ENCODE results near the gene BTNL9.
"Not testable (repeated sequence)": the region's sequence is repeated elsewhere in the genome, so short reads cannot be mapped to it uniquely, and the experiment has no call there.

Gene BTNL9

DNA sequence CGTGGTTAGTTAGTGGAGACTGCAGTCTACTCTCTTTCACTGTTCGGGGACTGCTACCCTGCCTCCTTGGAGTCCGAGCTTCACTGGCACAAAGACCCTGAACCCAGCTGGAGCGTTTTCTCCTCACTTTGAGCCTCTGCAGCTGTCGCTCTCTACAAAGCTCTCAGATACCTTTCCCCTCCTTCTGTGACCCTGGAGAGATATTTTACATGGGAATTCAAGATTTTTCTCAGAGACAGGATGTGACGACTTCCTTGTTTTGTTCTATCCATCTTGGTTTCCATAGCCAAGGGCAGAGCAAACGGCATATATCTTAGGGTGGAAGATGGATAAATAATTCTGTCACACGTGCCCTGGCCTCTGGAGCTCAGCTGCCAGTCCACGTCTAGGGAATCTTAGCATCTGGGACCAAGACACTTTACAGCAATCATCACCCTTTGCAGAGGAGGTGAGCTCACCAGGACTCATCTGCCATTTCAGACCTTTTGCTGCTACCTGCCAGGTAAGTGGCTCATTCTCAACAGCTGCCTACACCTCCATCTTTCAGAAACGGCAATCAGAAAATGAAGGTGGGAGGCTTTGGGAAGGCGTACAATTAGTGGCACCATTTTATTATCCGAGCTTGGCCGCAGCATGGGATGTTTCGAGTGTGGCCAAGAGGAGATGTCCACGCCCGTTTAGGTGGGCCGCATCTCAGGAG, at the start of gene BTNL9:
Gene BTNL9 (plus strand): TSS at position 336 of the 700 bp plus-strand sequence. CDS start 5,224 bp downstream, outside the sequence.
- no peak within 1 kb of the TSS for H3K4me3 ChIP-seq (ENCODE audit: low read depth, low read length)
- TF ChIP-seq, protein P1, sequence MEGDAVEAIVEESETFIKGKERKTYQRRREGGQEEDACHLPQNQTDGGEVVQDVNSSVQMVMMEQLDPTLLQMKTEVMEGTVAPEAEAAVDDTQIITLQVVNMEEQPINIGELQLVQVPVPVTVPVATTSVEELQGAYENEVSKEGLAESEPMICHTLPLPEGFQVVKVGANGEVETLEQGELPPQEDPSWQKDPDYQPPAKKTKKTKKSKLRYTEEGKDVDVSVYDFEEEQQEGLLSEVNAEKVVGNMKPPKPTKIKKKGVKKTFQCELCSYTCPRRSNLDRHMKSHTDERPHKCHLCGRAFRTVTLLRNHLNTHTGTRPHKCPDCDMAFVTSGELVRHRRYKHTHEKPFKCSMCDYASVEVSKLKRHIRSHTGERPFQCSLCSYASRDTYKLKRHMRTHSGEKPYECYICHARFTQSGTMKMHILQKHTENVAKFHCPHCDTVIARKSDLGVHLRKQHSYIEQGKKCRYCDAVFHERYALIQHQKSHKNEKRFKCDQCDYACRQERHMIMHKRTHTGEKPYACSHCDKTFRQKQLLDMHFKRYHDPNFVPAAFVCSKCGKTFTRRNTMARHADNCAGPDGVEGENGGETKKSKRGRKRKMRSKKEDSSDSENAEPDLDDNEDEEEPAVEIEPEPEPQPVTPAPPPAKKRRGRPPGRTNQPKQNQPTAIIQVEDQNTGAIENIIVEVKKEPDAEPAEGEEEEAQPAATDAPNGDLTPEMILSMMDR (IDR thresholded peaks at IDR 0.05; ENCODE audit: borderline replicate concordance, insufficient read depth, low read depth, low read length): no peak

DNA sequence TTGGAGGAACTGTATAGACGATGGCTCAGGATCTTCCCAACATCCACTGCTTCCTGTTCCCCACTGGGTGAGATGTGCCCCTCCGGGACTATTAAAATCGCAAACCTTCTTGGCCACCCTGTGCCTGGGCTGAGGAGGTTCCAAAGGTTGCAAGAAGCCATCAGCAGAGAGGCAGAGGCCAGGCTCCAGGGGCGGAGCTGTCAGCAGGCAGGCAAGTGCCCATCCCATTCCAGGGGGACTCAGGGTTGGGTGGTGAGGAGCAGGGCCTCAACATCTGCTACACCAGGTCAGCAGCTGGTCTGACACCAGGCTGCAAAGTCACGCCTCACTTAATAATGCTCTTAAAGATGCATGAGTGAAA, 49.2 kb upstream of the BTNL9 start:
- TF ChIP-seq, protein P1 (IDR thresholded peaks at IDR 0.05; ENCODE audit: borderline replicate concordance, insufficient read depth, low read depth, low read length): no peak
- H3K4me3 ChIP-seq (ENCODE audit: low read depth, low read length): no peak overlapping the region

DNA sequence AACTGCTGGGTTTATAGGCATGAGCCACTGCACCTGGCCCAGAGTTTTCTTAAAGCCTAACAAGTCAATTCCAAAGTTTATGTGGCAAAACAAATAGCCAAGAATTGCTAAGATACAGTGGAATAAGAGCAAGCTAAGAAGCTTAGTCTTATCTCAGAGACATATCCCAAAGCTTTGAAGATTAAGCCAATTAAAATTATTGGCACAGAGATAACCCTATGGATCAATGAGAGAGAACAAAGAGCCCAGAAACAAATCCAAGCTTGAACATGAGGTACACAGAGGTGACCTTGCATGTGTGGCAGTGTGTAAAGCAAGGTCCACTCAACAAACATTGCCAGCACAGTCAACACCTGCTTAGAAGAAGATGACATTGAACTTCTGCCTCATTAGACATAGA, 38.1 kb upstream of the BTNL9 start:
- TF ChIP-seq, protein P1 (IDR thresholded peaks at IDR 0.05; ENCODE audit: borderline replicate concordance, insufficient read depth, low read depth, low read length): no peak
- no peak overlapping the region for H3K4me3 ChIP-seq (ENCODE audit: low read depth, low read length)

DNA sequence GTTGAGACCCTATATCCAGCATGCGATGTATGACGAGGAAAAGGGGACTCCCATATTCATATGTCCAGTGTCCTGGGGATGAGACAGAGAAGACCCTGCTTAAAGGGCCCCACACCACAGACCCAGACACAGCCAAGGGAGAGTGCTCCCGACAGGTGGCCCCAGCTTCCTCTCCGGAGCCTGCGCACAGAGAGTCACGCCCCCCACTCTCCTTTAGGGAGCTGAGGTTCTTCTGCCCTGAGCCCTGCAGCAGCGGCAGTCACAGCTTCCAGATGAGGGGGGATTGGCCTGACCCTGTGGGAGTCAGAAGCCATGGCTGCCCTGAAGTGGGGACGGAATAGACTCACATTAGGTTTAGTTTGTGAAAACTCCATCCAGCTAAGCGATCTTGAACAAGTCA, 34.3 kb upstream of the BTNL9 start:
- TF ChIP-seq, protein P1 (IDR thresholded peaks at IDR 0.05; ENCODE audit: borderline replicate concordance, insufficient read depth, low read depth, low read length): no peak
- H3K4me3 ChIP-seq (ENCODE audit: low read depth, low read length): no peak overlapping the region

DNA sequence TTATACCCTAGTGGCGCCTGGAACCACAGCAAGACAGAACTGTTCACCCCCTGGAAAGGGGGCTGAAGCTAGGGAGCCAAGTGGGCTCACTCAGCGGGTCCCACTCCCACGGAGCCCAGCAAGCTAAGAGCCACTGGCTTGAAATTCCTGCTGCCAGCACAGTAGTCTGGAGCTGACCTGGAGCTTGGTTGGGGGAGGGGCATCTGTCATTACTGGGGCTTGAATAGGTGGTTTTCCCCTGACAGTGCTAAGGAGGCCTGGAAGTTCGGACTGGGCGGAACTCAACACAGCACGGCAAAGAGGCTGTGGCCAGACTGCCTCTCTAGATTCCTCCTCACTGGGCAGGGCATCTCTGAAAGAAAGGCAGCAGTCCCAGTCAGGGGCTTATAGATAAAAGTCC, 31.9 kb upstream of the BTNL9 start:
- TF ChIP-seq, protein P1 (IDR thresholded peaks at IDR 0.05; ENCODE audit: borderline replicate concordance, insufficient read depth, low read depth, low read length): no peak
- no peak overlapping the region for H3K4me3 ChIP-seq (ENCODE audit: low read depth, low read length)

DNA sequence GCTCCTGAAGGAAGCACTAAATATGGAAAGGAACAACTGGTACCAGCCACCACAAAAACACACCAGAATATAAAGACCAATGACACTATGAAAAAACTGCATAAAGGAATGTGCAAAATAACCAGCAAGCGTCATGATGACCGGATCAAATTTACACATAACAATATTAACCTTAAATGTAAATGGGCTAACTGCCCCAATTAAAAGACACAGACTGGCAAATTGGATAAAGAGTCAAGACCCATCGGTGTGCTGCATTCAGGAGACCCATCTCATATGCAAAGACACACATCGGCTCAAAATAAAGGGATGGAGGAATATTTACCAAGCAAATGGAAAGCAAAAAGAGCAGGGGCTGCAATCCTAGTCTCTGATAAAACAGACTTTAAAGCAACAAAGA, 30.0 kb upstream of the BTNL9 start:
- H3K4me3 ChIP-seq (ENCODE audit: low read depth, low read length): not testable (repeated sequence)

DNA sequence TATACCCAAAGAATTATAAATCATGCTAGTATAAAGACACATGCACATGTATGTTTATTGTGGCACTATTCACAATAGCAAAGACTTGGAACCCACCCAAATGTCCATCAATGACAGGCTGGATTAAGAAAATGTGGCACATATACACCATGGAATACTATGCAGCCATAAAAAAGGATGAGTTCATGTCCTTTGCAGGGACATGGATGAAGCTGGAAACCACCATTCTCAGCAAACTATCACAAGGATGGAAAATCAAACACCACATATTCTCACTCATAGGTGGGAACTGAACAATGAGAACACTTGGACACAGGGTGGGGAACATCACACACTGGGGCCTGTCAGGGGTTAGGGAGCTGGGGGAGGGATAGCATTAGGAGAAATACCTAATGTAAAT, 25.4 kb upstream of the BTNL9 start:
- not testable (repeated sequence) for H3K4me3 ChIP-seq (ENCODE audit: low read depth, low read length)

DNA sequence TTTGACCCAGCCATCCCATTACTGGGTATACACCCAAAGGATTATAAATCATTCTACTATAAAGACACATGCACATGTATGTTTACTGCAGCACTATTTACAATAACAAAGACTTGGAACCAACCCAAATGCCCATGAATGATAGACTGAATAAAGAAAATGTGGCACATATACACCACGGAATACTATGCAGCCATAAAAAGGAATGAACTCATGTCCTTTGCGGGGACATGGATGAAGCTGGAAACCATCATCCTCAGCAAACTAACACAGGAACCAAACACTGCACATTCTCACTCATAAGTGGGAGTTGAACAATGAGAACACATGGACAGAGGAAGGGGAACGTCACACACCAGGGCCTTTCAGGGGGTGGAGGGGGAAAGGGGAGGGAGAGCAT, 22.6 kb upstream of the BTNL9 start:
- not testable (repeated sequence) for H3K4me3 ChIP-seq (ENCODE audit: low read depth, low read length)

DNA sequence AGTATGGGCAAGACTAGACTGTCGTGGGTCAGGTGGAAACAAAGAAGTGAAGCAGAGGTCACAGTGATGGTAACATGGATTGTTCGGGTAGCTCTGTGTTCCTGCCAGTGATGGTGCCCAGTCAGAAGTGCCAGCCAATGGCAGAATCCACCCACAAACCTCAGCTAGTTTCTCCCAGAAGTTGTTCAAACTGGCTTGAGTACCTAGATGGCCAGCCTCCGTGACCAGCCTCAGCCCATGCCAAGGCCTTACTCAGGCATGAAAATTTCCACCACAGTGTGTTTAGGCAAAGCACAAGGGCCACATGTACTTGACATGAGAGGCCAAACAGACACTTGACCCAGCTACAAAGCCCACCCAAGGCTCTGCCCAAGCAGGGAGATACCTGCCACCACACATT, 19.4 kb upstream of the BTNL9 start:
- TF ChIP-seq, protein P1 (IDR thresholded peaks at IDR 0.05; ENCODE audit: borderline replicate concordance, insufficient read depth, low read depth, low read length): no peak
- H3K4me3 ChIP-seq (ENCODE audit: low read depth, low read length): no peak overlapping the region

All from GM12875 (cell line).